D721Med (cell line): ENCODE data around the gene CMC2.

Experiments used
- DNase-seq: peaks from one replicate; pipeline ENCODE4 v3.0.0; 2011; ENCODE audit warnings: low spot score; ENCODE audit not compliant: insufficient read length
- FAIRE-seq: peaks from 2 replicates; lab custom pipeline; 2011; peaks lifted over from hg19 to GRCh38; lab: Jason Lieb, UNC
- CTCF ChIP-seq: IDR thresholded peaks from 2 replicates; pipeline ENCODE4 v1.5.1; 2012; ENCODE audit warnings: mild to moderate bottlenecking, control low read depth; ENCODE audit not compliant: insufficient read depth; ENCODE audit errors: missing control alignments

CMC2 gene

GRCh38 chr16:80976946-80977345, 29.7 kb downstream of the CMC2 start:
- TF ChIP-seq CTCF = no peak
- DNase-seq (no peak), FAIRE-seq (no peak)

GRCh38 chr16:80974649-80975376, 31.9 kb downstream of the CMC2 start:
- no peak for FAIRE-seq
- no peak for DNase-seq
- TF ChIP-seq CTCF = peak; percentile 8

GRCh38 chr16:80973991-80974390, 32.7 kb downstream of the CMC2 start:
- FAIRE-seq (no peak), DNase-seq (no peak)
- TF ChIP-seq CTCF = no peak

- no peak for DNase-seq
- TF ChIP-seq CTCF = no peak
- no peak for FAIRE-seq
Measured at GRCh38 chr16:80972611-80973010, 34.1 kb downstream of the CMC2 start.

- DNase-seq (no peak), FAIRE-seq (no peak)
- no peak for TF ChIP-seq CTCF
Measured at GRCh38 chr16:80971819-80972218, 34.9 kb downstream of the CMC2 start.

- no peak for DNase-seq
- FAIRE-seq = no peak
- TF ChIP-seq CTCF = no peak
Measured at GRCh38 chr16:80969114-80969484, 37.6 kb downstream of the CMC2 start.

GRCh38 chr16:80968386-80969113, 38.1 kb downstream of the CMC2 start:
- no peak for DNase-seq
- TF ChIP-seq CTCF = no peak
- FAIRE-seq = no peak
